GM19395 (cell line): ENCODE measurements around the gene ZNF775.

Source experiments
- ATAC-seq: cut with Tn5 transposase; IDR thresholded peaks from one replicate; pipeline ENCODE4 v1.9.1; 2021; ENCODE audit warnings: mild to moderate bottlenecking, moderate library complexity; ENCODE audit not compliant: unreplicated experiment

The ZNF775 gene

DNA sequence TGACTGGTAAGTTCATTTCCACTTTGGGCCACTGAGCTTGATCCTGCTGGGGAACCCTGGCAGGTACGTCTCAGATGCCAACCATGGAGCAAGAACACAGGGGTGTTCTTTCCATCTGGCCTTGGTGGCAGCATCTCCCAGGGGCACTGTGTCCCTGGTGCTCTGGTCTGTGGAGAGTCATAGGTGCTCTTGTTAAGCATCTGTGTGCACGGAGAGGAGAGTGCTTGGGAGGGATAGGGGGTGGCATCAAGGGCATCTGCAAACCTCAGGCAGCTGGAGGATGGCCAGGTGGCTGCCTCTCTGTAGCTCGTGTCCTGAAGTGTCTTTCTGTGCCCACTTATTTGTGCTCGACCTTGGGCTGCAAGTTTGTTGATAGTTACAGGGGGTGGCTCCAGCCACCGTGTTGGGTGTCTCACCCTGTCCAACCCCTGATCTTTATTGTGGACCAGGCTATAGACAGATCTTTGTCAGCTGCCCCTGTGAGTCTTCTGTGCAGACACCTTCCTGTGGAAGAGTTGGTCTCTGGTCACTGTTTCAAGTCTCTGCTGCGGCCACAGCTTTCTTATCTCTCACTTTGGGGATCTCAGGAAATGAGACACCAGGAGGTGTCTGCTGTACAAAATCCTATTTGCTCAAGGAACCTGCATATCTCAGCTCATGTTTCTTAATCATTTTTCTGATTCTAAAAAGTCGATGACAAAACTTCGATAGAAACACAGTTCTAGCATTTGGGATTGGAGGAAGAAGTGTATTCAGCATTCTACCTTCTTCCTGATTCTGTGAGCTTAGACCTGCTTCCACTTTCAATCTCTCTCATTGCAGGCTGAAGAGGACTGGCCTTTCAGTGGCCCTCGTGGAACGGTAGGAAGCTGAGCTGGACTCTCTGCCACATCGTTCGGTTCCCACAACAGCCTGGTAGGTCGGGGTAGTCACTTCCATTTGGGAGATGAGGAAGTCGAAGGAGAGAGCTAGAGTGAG, 54.1 kb downstream of the ZNF775 start:
- ATAC-seq, result peak; percentile 42

DNA sequence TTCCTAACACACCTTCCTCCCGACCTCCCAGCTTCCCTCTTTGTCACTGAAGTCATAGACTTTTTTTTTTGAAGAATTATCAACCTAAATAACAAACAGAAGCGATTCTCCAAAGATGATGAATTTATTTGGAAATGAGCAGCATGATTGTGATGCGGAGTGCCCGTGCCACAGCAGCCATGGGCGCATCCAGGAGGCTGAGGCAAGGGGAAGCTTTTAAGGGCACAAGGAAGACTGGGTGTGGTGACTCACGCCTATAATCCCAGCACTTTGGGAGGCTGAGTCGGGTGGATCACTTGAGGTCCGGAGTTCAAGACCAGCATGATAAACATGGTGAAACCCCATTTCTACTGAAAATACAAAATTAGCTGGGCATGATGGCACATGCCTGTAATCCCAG, 55.1 kb downstream of the ZNF775 start:
- ATAC-seq, result no peak

DNA sequence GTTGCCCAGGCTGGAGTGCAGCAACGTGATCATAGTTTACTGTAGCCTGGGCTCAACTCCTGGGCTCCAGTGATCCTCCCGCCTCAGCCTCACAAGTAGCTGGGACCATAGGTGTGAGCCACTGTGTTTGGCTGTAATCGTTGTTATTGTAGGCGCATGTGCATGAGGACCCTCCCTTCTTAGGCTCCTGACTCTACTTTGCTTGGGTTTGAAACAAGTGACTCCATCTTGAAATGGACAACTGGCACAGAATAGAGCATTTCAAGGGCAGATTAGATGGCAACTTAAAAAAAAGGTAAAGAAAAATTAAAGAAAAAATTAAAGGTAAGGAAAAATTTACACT, 55.9 kb downstream of the ZNF775 start:
- ATAC-seq, result peak; percentile 3

DNA sequence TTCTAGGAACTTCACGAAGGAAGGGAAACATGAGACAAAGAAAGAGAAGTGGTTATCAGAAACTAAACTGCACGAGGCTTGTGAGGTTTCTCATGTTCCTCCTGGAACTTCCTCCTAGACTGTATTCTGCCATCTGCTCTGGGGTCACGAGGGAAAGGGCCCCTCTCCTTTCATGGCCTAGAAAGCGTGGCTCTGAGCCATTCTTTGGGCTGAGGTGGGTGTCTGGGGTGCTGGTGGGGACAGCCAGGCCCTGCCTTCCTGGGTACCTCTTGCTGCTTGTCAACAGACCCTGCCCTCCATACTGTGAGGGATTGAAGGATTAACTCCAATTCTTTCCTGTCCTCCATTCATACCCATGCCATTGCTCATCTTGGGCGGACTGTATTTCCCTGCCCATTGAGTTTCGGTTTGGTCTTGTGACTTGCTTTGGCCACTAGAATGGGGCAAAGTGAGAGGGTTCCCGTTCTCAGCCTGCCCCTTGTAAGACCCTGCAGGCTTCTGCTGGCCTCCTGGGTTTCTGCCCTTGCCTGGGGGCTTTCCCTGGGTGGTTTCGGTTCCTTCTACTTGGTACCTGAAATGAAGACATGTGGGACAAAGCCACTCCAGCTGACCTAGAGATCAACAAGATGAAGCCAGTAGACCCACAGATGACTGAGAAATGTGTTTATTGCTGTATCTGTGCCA, 56.4 kb downstream of the ZNF775 start:
- peak; percentile 89 for ATAC-seq

DNA sequence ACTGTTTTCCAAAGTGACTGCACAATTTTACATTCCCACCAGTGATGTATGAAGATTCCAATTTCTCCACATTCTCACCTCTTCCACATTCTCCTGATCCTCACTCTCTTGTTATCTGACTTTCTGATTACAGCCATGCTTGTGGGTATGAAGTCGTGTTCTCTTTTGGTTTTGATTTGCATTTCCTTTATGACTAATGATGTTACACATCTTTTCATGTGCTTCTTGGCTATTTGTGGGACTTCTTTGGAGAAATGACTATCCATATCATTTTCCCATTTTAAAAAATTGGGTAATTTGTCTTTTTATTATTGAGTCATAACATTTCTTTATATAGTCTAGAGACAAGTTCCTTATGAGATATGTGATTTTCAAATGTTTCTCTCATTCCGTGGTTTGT, 60.8 kb downstream of the ZNF775 start:
- no peak for ATAC-seq

DNA sequence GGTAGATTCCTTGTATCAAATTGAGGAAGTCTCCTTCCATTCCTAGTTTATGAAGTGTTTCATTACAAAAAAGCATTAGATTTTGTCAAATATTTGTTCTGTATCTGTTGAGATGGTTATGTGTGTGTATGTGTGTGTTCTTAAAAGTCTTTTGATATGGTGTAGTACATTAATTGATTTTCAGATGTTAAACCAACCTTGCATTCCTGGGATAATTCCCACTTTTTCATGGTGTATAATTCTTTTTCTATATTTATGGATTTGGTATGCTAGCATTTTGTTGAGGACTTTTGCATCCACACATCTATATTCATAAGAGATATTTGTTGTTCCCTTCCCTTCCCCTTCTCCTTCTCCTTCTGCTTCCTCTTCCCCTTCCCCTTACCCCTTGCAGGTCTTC, 62.4 kb downstream of the ZNF775 start:
- no peak for ATAC-seq

DNA sequence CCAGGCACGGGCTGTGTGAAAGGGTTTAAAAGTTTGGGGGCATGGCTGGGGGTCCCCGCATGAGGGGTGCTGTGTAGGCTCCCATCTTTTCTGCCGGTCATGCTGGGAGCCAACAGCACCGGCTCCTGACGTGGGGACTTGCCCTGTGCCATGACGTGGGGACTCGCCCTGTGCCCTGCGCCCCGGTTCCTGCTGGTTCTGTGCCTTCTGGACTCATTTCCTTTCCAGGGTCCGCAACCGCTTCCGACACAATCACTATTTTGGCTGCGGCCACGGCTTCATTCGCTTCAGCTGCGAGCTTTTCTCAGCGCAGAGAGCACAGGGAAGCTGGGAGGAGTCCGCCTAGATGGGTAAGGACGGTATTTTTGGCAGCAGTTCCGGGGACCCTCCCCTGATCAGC, 63.7 kb downstream of the ZNF775 start:
- ATAC-seq, result no peak

DNA sequence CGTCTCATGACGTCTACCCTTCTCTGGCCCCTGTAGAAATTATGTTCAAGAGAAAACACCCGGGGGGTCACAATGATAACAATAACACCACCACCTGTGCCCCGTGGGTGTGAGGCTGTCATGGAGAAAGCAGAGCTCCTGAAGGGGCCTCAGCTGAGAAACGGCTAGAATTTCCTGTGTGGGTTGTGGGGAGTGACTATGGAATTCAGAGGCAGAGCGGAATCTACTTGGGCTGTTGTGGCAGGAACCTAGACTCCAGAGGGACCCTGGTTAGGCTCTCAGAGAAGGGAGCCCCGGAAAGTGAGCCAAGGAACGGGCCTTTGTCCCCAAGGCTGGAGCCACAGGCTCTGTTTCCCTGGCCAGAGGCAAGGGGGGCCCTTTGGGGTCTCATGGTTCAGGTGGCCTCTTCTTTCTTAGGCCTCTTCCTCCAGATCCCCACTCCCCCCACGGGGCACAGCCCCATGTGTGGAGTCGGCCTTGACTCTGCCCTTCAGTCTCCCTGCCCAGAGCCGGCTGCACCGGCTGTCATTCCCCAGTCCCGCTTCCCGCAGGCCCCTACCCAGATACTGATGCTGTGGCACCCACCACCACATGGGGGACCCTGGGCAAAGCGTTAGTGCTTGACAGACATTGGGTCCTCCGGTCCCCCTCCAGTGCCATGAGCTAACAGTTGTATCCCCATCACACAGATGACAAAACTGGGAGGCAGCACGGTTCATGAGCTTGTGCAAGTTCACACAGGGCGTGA, 64.8 kb downstream of the ZNF775 start:
- no peak for ATAC-seq

DNA sequence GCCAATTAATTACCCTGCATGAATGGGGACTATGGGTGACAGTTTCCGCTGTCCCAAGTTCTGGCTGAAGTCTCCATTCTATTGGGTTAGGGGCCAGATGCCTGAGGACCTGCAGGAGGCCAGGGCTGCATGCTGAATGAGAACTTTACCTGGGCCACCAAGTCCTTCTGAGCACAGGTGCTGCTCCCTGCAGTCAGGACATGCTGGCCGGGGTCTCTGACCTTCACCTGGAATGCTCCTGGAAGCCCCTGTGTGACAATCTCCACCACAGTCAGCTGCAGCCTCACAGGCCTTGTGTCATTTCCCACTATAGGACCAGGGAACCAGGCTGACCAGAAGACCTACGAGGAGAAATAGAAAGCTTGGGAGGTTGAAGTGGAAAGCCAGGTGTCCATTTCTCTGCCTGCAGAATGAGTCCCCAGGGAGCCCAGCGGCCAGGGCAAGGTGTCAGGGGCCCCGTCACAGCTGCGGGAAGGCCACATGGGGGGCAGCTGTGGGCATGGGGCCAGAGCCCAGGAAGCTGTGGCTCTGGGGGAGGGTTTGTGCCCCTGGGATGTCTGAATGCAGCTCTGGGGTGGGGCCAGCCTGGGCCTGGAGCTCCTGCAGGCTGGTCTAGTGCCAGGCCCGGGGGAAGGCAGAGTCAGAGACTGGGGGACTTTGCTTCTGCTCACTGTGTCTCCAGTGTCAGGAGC, 65.7 kb downstream of the ZNF775 start:
- ATAC-seq, result no peak

DNA sequence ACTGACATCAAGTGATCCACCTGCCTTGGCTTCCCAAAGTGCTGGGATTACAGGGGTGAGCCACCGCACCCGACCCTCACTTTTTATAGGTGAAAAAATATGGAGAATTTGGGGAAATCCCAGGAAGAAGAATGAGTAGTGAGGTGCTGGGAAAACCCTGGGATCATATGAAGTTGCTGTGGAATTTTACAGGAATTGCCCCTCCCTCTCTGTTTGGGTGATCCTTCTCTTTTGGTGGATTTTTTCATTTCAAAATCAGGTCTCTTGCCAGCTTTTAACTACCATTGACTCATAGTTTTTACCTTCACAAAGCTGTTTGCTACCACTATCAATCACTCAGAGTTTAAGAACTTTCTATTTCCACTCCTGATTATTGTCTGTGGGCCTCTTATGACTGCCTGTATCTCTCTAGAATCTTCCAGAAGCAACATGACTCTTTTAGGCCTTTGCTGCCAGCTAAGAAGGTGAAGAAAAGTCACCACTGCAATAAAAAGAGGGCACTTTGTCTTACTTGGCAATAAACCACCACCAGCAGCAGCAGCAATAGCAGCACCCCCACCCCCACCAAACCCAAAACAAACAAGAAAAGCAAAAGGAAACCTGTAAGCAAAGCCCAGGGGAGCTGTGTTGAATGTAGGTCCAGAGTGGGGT, 67.3 kb downstream of the ZNF775 start:
- no peak for ATAC-seq
